ENCODE data around the gene SRCAP. TPM values are rescaled to one million over a fixed set of nuclear protein-coding genes. Genes with fewer than 3 reads are reported as not detected.

SRCAP gene
- total RNA-seq, 4 donors from 2014 or later, result 31.6 to 59.3 (median 41.0) TPM

DNA sequence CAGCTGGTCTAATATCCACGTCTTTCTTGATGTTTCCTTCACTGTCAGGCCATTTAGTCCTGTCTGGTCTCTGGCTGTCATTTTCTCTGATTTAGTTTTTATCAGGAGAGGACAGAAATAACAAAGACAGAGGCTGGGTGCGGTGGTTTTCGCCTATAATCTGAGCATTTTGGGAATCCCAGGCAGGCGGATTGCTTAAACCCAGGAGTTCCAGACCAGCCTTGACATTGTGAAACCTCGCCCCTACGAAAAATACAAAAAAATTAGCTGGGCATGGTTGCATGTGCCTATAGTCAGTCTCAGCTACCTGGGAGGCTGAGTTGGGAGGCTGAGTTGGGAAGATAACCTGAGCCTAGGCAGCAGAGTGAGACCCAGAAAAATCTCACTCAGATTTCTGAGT, 7.1 kb downstream of the SRCAP start:
- intact Hi-C loops (cut with DNase I), result no loop called here
- no peak for DNase-seq (ENCODE audit: extremely low spot score)
- H3K4me3 ChIP-seq, result no peak overlapping the region
- 93% methylated on average over 6 of the region's 6 CpGs for WGBS
- no peaks in the 10 kb centered on the region for H3K9me3 ChIP-seq
- H3K36me3 ChIP-seq, result peaks cover 96 to 100% (median 99%) of the 10 kb centered on the region in 4 donors
- H3K27ac ChIP-seq (replicated peaks in 1 of 4), result no peak overlapping the region
- peaks cover 0 to 3% (median 1%) of the 10 kb centered on the region in 4 donors for H3K4me1 ChIP-seq
- TF ChIP-seq POLR2AphosphoS5 (IDR thresholded peaks at IDR 0.05) (no peak), EP300 (IDR thresholded peaks at IDR 0.05) (no peak), POLR2A (IDR thresholded peaks at IDR 0.05; ENCODE audit: low read depth) (no peak)
- TF ChIP-seq, protein P1, sequence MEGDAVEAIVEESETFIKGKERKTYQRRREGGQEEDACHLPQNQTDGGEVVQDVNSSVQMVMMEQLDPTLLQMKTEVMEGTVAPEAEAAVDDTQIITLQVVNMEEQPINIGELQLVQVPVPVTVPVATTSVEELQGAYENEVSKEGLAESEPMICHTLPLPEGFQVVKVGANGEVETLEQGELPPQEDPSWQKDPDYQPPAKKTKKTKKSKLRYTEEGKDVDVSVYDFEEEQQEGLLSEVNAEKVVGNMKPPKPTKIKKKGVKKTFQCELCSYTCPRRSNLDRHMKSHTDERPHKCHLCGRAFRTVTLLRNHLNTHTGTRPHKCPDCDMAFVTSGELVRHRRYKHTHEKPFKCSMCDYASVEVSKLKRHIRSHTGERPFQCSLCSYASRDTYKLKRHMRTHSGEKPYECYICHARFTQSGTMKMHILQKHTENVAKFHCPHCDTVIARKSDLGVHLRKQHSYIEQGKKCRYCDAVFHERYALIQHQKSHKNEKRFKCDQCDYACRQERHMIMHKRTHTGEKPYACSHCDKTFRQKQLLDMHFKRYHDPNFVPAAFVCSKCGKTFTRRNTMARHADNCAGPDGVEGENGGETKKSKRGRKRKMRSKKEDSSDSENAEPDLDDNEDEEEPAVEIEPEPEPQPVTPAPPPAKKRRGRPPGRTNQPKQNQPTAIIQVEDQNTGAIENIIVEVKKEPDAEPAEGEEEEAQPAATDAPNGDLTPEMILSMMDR (IDR thresholded peaks at IDR 0.05), result no peak
- no peaks in the 10 kb centered on the region for H3K27me3 ChIP-seq

DNA sequence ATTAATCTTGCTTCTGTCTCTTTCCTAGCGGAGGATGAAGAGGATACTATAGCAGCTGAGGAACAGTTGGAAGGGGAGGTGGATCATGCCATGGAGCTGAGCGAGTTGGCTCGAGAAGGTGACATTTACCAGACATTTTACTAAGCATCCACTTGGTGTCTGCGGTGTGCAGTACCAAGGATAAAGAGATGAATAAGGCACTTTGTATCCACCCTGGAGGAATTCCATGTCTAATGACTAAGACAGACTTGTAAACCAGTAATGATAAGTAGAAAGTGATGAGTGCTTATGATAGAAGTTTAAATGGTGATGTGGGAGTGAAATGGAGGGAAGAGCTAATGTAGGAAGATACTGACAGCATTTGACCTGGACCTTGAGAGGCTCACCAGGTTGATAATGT, 12.0 kb downstream of the SRCAP start:
- no peaks in the 10 kb centered on the region for H3K4me1 ChIP-seq
- intact Hi-C loops (cut with DNase I), result no loop called here
- no peaks in the 10 kb centered on the region for H3K27me3 ChIP-seq
- no peaks in the 10 kb centered on the region for H3K9me3 ChIP-seq
- 91% methylated on average over 4 of the region's 4 CpGs for WGBS
- no peak overlapping the region for H3K4me3 ChIP-seq
- H3K36me3 ChIP-seq, result peaks cover 97 to 100% (median 99%) of the 10 kb centered on the region in 4 donors
- no peak for TF ChIP-seq POLR2A (IDR thresholded peaks at IDR 0.05; ENCODE audit: low read depth)
- TF ChIP-seq POLR2AphosphoS5 (IDR thresholded peaks at IDR 0.05), result no peak
- no peak for TF ChIP-seq EP300 (IDR thresholded peaks at IDR 0.05)
- TF ChIP-seq, protein P1 (IDR thresholded peaks at IDR 0.05), result no peak
- no peak overlapping the region for H3K27ac ChIP-seq (replicated peaks in 1 of 4)
- DNase-seq (ENCODE audit: extremely low spot score), result no peak

DNA sequence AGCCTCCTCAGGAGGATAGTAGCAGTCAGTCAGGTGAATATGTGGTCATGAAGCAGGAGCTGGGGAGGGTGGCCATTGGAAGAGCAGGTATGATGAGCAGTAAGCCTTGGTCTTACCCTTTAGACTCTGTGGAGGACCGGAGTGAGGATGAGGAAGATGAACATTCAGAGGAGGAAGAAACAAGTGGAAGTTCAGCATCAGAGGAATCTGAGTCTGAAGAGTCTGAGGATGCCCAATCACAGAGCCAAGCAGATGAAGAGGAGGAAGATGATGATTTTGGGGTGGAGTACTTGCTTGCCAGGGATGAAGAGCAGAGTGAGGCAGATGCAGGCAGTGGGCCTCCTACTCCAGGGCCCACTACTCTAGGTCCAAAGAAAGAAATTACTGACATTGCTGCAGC, 12.7 kb downstream of the SRCAP start:
- intact Hi-C loops (cut with DNase I), result no loop called here
- Histone ChIP-seq H3K27me3 (no peaks in the 10 kb centered on the region), H3K9me3 (no peaks in the 10 kb centered on the region), H3K36me3 (peaks cover 97 to 100% (median 99%) of the 10 kb centered on the region in 4 donors), H3K4me3 (no peak overlapping the region), H3K4me1 (peaks cover 0 to 2% (median 0%) of the 10 kb centered on the region in 4 donors), H3K27ac (replicated peaks in 1 of 4) (no peak overlapping the region)
- DNase-seq (ENCODE audit: extremely low spot score), result no peak
- TF ChIP-seq POLR2AphosphoS5 (IDR thresholded peaks at IDR 0.05) (no peak), EP300 (IDR thresholded peaks at IDR 0.05) (no peak), POLR2A (IDR thresholded peaks at IDR 0.05; ENCODE audit: low read depth) (no peak)
- TF ChIP-seq, protein P1 (IDR thresholded peaks at IDR 0.05), result no peak
- WGBS, result 88% methylated on average over 1 of the region's 1 CpG

DNA sequence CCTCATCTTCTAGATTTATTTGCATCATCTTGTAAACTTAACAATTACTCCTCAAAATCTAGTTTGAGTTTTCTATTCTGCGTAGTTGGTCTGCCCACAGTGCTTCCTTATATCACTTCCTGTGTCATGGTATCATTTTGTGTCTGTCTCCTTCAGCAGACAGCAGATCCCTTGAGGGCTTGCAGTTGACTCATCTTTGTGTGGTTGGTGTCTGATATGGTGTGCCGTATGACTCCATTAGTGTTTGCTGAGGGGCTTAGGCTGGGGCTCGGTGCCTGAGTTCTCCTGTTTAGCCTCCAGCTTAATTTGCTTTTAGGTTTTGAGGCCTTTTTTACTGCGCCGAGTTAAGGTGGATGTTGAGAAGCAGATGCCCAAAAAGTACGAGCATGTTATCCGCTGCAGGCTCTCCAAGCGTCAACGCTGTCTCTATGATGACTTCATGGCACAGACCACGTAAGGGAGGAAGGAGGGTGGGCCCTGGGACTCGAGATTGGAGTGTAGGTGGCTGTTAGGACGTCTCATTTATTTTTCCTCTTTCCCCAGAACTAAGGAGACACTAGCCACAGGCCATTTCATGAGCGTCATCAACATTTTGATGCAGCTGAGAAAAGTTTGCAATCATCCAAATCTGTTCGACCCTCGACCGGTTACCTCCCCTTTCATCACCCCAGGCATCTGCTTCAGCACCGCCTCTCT, 16.9 kb downstream of the SRCAP start:
- TF ChIP-seq EP300 (IDR thresholded peaks at IDR 0.05) (no peak), POLR2A (IDR thresholded peaks at IDR 0.05; ENCODE audit: low read depth) (no peak), POLR2AphosphoS5 (IDR thresholded peaks at IDR 0.05) (no peak)
- TF ChIP-seq, protein P1 (IDR thresholded peaks at IDR 0.05), result no peak
- WGBS, result 83% methylated on average over 17 of the region's 17 CpGs
- Histone ChIP-seq H3K4me3 (no peak overlapping the region), H3K27ac (replicated peaks in 1 of 4) (peak overlapping the region in 1 of 4 donors; percentile 13), H3K9me3 (no peaks in the 10 kb centered on the region), H3K27me3 (no peaks in the 10 kb centered on the region), H3K36me3 (peaks cover 89 to 100% (median 97%) of the 10 kb centered on the region in 4 donors), H3K4me1 (peaks cover 0 to 3% (median 0%) of the 10 kb centered on the region in 4 donors)
- intact Hi-C loops (cut with DNase I), result no loop called here
- DNase-seq (ENCODE audit: extremely low spot score), result no peak

All from esophagus muscularis mucosa (tissue), 4 donors.